Skeletal muscle satellite cell (primary cell): Measurements from ENCODE around the gene TTC16.
A peak's percentile ranks its signal among the peaks of the same experiment; 100 is the strongest.

Source experiments
- H3K27me3 ChIP-seq: 2 replicates; pipeline ENCODE4 v1.7.0; 2013; ENCODE audit warnings: low read length; ENCODE audit not compliant: control insufficient read depth, insufficient read depth
- H3K36me3 ChIP-seq: 2 replicates; pipeline ENCODE4 v1.7.0; 2013; ENCODE audit warnings: mild to moderate bottlenecking, control low read depth, low read length; ENCODE audit not compliant: insufficient read depth
- H3K4me1 ChIP-seq: 2 replicates; pipeline ENCODE4 v1.7.0; 2013; ENCODE audit warnings: low read length; ENCODE audit not compliant: control insufficient read depth, insufficient read depth
- H3K4me2 ChIP-seq: 2 replicates; pipeline ENCODE4 v1.7.0; 2013; ENCODE audit warnings: mild to moderate bottlenecking, low read length
- H3K4me3 ChIP-seq: 2 replicates; pipeline ENCODE4 v1.7.0; 2013; ENCODE audit warnings: low read length
- H3K9ac ChIP-seq: 2 replicates; pipeline ENCODE4 v1.7.0; 2013; ENCODE audit warnings: mild to moderate bottlenecking, low read depth, low read length, moderate library complexity
- H3K9me3 ChIP-seq: replicated peaks from 2 replicates; pipeline ENCODE4 v1.7.0; 2013; ENCODE audit warnings: mild to moderate bottlenecking, control low read depth, low read length

TTC16 gene

DNA sequence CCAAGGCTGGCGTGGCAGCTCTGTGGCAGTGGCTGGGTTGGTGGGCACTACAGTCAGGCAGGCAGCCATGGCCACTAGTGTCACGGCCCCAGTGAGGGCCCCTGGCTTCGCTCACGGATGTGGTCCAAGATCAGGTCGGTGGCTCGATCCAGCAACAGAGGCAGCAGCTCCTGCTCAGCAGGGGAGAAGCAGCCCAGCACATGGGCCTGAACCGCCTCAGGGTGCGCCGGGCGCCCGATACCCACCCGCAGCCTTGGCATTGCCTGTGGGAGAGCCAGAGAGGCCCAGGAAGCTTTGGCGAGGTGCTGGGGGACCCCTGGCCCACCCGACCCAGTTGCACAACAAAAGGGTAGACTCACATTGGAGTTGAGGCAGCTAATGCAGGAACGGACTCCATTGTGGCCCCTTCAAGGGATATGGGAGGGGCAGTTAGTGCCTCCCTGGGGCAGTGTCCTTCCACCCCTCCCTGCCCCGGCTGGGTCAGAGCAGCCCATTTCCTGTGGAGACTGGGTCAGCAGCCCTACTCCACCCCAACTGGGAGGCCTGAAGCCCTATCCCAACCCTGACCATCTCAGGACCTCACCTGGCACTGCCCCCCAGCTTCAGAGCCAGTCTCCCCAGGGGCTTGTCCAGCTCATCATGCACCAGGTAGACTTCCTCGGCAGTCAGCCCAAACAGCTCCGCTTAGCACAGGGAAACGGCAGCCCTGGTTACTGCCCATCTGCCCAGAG lies 1.7 kb upstream of the TTC16 start:
- peaks cover 12% of the 10 kb centered on the region for H3K4me1 ChIP-seq

DNA sequence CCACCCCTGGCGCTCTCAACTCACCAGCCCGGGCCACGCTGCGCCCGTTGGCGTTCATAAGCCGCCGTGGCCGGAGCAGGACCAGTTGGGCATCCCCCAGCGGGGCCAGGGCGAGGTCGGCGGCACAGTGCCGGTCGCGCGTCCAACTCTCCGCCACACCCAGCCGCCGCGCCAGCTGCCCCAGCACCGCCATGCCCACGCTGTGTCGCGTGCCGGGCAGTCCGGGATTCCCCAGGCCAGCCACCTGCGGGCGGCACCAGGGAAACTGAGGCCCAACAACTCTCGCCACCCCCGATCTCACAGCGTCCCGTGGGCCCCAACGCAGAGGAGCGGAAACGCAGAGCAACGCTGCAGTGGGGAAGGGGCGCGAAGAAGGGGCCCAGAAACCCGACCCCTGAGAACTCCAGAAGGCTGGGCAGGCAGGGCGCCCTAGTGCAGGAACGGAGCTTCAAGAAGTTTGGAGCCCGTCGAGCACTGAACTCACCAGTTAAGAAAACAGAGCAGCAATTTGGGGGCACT lies 869 bp upstream of the TTC16 start:
- H3K4me2 ChIP-seq: peak overlapping the region; percentile 96
- H3K4me1 ChIP-seq: peaks cover 12% of the 10 kb centered on the region
- H3K9ac ChIP-seq: peak overlapping the region; percentile 85
- H3K27me3 ChIP-seq: no peaks in the 10 kb centered on the region
- peak overlapping the region; percentile 86 for H3K4me3 ChIP-seq
- no peaks in the 10 kb centered on the region for H3K36me3 ChIP-seq
- H3K9me3 ChIP-seq: no peaks in the 10 kb centered on the region

More for the DNA sequence above, 1.7 kb upstream of the TTC16 start:
- no peaks in the 10 kb centered on the region for H3K9me3 ChIP-seq
- H3K27me3 ChIP-seq: no peaks in the 10 kb centered on the region
- H3K36me3 ChIP-seq: no peaks in the 10 kb centered on the region
- H3K4me2 ChIP-seq: peak overlapping the region; percentile 96
- peak overlapping the region; percentile 86 for H3K4me3 ChIP-seq
- H3K9ac ChIP-seq: peak overlapping the region; percentile 64

DNA sequence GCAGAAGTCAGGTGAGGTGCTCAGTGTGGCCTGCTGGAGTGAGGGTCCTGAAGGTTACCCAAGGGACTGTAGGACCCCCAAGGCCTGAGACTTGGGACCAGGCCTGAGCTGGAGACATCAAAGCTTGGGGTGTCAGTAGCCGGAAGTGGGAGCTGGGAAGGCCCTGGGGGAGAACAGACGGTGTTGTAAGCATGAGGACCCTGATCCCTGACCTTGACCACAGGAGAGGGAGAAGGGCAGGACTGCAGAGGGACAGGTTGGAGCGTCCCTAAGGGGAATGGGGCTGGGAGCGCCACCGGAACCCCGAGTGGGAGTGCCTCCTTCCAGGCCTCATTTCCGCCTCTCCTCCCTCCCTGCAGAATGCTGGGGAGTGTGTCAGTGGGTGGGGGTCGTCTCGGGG lies 533 bp downstream of the TTC16 start:
- peak overlapping the region; percentile 85 for H3K9ac ChIP-seq
- H3K4me1 ChIP-seq: peaks cover 22% of the 10 kb centered on the region
- peak overlapping the region; percentile 86 for H3K4me3 ChIP-seq

DNA sequence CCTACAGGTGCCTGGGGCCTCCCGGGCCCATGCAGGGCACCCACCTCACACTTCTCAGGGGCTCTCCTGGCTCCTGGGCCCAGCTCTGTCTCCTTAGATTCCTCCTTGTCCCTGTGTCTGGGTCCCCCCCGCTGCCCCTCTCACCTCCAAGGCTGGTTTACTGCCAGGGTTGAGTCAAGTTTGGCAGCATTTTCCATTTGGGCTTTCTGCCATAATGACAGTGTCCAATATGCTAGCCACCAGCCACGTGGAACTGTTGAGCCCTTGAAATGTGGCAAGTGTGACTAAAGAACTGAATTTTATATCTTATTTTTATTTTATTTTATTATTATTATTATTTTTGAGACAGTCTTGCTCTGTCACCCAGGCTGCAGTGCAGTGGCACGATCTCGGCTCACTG lies 1.9 kb downstream of the TTC16 start:
- no peak overlapping the region for H3K9ac ChIP-seq
- no peaks in the 10 kb centered on the region for H3K27me3 ChIP-seq
- no peaks in the 10 kb centered on the region for H3K36me3 ChIP-seq
- no peak overlapping the region for H3K4me2 ChIP-seq
- no peaks in the 10 kb centered on the region for H3K9me3 ChIP-seq
- no peak overlapping the region for H3K4me3 ChIP-seq
- peaks cover 22% of the 10 kb centered on the region for H3K4me1 ChIP-seq

More for the DNA sequence above, 533 bp downstream of the TTC16 start:
- H3K9me3 ChIP-seq: no peaks in the 10 kb centered on the region
- H3K36me3 ChIP-seq: no peaks in the 10 kb centered on the region
- H3K27me3 ChIP-seq: no peaks in the 10 kb centered on the region
- peak overlapping the region; percentile 96 for H3K4me2 ChIP-seq

DNA sequence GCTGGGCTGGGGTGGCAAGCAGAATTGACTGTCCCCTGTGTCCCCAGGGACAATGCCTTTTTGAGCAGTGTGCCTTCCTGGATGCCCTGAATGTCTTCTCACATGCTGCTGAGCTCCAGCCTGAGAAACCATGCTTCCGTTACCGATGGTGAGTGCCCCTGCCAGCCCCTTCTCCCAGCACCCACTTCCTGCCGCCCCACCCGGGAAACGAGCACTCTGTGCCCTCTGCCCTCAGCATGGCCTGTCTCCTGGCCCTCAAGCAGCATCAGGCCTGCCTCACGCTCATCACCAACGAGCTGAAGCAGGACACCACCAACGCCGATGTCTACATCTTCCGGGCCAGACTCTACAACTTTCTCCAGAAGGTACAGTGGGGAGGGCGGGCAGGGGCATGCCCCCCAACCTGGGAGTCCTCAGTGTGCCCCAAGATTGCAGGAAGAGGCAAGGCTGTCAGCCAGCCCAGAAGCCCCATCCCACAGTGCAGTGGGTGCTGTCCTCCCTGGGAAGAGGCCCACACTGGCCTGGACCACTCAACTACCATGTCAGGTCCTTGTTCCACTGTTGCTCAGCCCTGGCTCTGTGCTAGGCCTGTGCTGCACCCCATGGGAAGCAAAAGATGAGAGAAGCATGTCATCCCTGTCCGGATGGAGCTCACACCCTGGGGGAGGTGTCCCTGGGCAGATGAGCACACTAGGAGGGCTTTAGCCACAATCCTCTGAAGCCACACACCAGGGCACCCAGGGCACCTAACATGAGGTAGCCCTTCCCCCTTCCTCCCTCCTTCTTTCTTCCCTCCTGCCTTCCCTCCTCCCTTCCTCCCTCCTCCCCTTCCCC lies 4.4 kb downstream of the TTC16 start:
- Histone ChIP-seq H3K27me3 (no peaks in the 10 kb centered on the region), H3K9me3 (no peaks in the 10 kb centered on the region), H3K4me1 (peaks cover 35% of the 10 kb centered on the region), H3K4me3 (no peak overlapping the region), H3K36me3 (no peaks in the 10 kb centered on the region), H3K4me2 (no peak overlapping the region), H3K9ac (no peak overlapping the region)

DNA sequence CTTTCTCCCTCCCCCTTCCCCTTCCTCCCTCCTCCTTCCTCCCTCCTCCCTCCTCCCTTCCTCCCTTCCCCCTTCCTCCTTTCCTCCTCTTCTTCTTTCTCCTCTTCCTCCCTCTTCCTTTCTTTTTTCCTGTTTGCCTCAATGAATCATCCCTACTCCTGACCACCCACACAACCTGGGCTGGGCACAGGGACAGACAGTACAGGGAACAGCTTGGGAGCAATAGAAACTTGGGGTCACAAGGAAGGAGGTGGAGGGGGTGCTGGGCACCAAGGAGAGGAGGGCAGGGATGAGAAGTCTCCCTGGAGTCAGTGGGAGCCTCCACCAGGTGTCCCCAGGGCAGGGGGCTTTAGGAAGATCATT lies 5.0 kb downstream of the TTC16 start:
- Histone ChIP-seq H3K9ac (no peak overlapping the region), H3K36me3 (no peaks in the 10 kb centered on the region), H3K4me2 (peak overlapping the region; percentile 44), H3K4me1 (peaks cover 35% of the 10 kb centered on the region), H3K4me3 (no peak overlapping the region), H3K9me3 (no peaks in the 10 kb centered on the region), H3K27me3 (no peaks in the 10 kb centered on the region)

DNA sequence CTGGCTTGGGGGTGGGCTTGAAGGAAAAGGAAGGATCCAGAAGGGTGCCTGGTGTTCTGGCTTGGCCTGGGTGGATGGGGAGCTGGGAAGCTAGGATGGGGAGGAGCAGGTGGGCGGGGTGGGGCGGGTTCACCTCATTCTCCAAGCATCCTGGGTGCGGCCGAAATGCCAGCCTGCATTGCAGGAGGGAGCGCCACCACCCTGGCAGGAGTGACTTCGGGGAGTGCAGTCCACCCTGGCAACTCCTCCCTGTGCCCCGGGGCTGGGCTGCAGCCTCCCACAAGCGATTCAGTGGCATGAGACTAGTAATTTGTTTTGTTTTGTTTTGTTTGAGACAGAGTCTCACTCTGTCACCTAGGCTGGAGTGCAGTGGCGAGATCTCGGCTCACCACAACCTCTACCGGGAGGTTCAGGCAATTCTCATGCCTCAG lies 5.5 kb downstream of the TTC16 start:
- H3K9ac ChIP-seq: no peak overlapping the region
- no peak overlapping the region for H3K4me2 ChIP-seq
- H3K4me1 ChIP-seq: peaks cover 30% of the 10 kb centered on the region
- H3K9me3 ChIP-seq: no peaks in the 10 kb centered on the region
- no peak overlapping the region for H3K4me3 ChIP-seq
- H3K27me3 ChIP-seq: no peaks in the 10 kb centered on the region
- no peaks in the 10 kb centered on the region for H3K36me3 ChIP-seq

DNA sequence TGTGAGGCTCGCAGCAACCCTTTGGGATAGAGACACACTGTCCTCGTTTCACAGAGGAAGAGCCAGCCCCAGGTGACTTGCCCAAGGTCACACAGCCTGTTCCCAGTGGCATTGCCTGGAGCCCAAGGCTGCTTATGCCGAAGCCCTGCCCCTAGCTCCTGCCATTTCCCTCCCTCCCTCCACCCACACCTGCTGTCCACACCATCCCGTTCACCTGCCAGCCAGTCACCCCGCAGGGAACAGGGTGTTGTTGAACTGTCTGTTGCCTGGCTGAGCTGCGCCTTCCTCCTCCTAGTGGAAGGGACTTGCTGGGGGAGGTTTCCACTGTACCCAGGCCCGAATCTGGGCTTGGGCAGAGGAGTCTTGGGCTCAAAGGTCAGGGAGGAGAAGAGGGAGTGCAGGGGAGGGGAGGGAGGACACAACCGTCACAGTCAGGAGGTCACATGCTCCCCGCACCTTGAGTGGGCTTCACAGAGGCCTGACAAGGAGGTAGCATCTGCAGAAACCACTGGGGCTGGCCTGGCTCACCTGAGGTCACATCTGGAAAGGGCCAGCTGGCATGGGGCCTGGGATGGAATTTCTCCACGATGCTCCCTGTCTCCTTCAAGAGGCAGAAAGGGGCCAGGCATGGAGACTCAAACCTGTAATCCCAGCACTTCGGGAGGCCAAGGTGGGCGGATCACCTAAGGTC lies 6.3 kb downstream of the TTC16 start:
- Histone ChIP-seq H3K27me3 (no peaks in the 10 kb centered on the region), H3K4me3 (no peak overlapping the region), H3K9me3 (no peaks in the 10 kb centered on the region), H3K9ac (no peak overlapping the region), H3K4me2 (no peak overlapping the region), H3K36me3 (no peaks in the 10 kb centered on the region), H3K4me1 (peaks cover 30% of the 10 kb centered on the region)

GRCh38 chr9:127723013-127723412 lies 7.1 kb downstream of the TTC16 start:
- H3K4me1 ChIP-seq: peaks cover 30% of the 10 kb centered on the region
- no peaks in the 10 kb centered on the region for H3K9me3 ChIP-seq
- H3K4me2 ChIP-seq: no peak overlapping the region
- no peak overlapping the region for H3K9ac ChIP-seq
- no peak overlapping the region for H3K4me3 ChIP-seq
- no peaks in the 10 kb centered on the region for H3K36me3 ChIP-seq
- H3K27me3 ChIP-seq: no peaks in the 10 kb centered on the region

- Histone ChIP-seq H3K4me1 (peaks cover 30% of the 10 kb centered on the region), H3K4me2 (no peak overlapping the region), H3K36me3 (no peaks in the 10 kb centered on the region), H3K9ac (no peak overlapping the region), H3K4me3 (no peak overlapping the region), H3K27me3 (no peaks in the 10 kb centered on the region), H3K9me3 (no peaks in the 10 kb centered on the region)
Observed at GRCh38 chr9:127723444-127723843, 7.6 kb downstream of the TTC16 start.

- no peaks in the 10 kb centered on the region for H3K9me3 ChIP-seq
- no peak overlapping the region for H3K4me2 ChIP-seq
- peaks cover 30% of the 10 kb centered on the region for H3K4me1 ChIP-seq
- no peak overlapping the region for H3K9ac ChIP-seq
- no peak overlapping the region for H3K4me3 ChIP-seq
- no peaks in the 10 kb centered on the region for H3K27me3 ChIP-seq
- H3K36me3 ChIP-seq: no peaks in the 10 kb centered on the region
Observed at GRCh38 chr9:127724012-127724411, 8.1 kb downstream of the TTC16 start.
